ENCODE results near the gene PTHLH. TPM values are rescaled to one million over a fixed set of nuclear protein-coding genes. Genes with fewer than 3 reads are reported as not detected.

The PTHLH gene
- total and polyA plus RNA-seq, 2 donors (not counting 1 experiment from before 2014, with no cell fraction given): not detected

- Histone ChIP-seq H2AFZ (ENCODE audit: insufficient read depth, low read depth, low read length, poor library complexity, severe bottlenecking) (no peak overlapping the region), H3K36me3 (replicated peaks in 1 of 2; ENCODE audit: control extremely low read depth in 1 of 2, control insufficient read depth in 1 of 2, extremely low read depth in 1 of 2, insufficient read depth in 2 of 2, low read length in 1 of 2) (no peaks in the 10 kb centered on the region), H3K9ac (ENCODE audit: low read length) (no peak overlapping the region), H3K27ac (ENCODE audit: low read length in 2 of 2) (no peak overlapping the region), H3K9me3 (ENCODE audit: control extremely low read depth in 1 of 3, control insufficient read depth in 2 of 3, insufficient read depth in 1 of 3, low read length in 2 of 3) (peaks cover 0 to 5% (median 3%) of the 10 kb centered on the region in 3 donors), H3K4me2 (replicated peaks; ENCODE audit: low read depth, low read length, poor library complexity, severe bottlenecking) (no peak overlapping the region), H3K27me3 (replicated peaks in 1 of 4; ENCODE audit: control extremely low read depth in 1 of 4, control insufficient read depth in 3 of 4, insufficient read depth in 4 of 4, low read length in 3 of 4) (peaks cover 0 to 26% (median 8%) of the 10 kb centered on the region in 4 experiments), H3K79me2 (ENCODE audit: control insufficient read depth, insufficient read depth, low read length) (no peaks in the 10 kb centered on the region), H3K4me3 (ENCODE audit: control extremely low read depth in 1 of 5, extremely low read depth in 1 of 5, insufficient read depth in 1 of 5, low read depth in 2 of 5, low read length in 4 of 5) (no peak overlapping the region), H4K20me1 (ENCODE audit: control insufficient read depth, insufficient read depth, low read length, poor library complexity, severe bottlenecking) (no peaks in the 10 kb centered on the region), H3K4me1 (ENCODE audit: control insufficient read depth in 2 of 2, insufficient read depth in 2 of 2, low read length in 2 of 2) (no peaks in the 10 kb centered on the region)
- Mint-ChIP-seq H3K4me3 (no peak overlapping the region), H3K9me3 (ENCODE audit: insufficient read depth) (no peaks in the 10 kb centered on the region), H3K27me3 (peaks cover 65% of the 10 kb centered on the region), H3K4me1 (no peaks in the 10 kb centered on the region), H3K27ac (no peak overlapping the region)
- POLR2A ChIA-PET: no interaction called here
- TF ChIP-seq EZH2 (IDR thresholded peaks at IDR 0.05; ENCODE audit: borderline replicate concordance, insufficient read depth, low read depth, low read length, poor library complexity, severe bottlenecking) (no peak), CTCF (IDR thresholded peaks at IDR 0.05) (no peak)
- CTCF ChIA-PET: interaction anchor here (0.7 kb wide), 1 partner anchor 10 kb away, joined by 4 read pairs; no protein-coding TSS in a partner anchor
- DNase-seq (no peak), ATAC-seq (ENCODE audit: low read depth) (no peak)
- intact Hi-C loops (cut with micrococcal nuclease): no loop called here
These were observed 6.6 kb upstream of the PTHLH start for GRCh38 chr12:27979145-27979544.

- no peaks in the 10 kb centered on the region for H3K9me3 Mint-ChIP-seq (ENCODE audit: insufficient read depth)
- H3K79me2 ChIP-seq (ENCODE audit: control insufficient read depth, insufficient read depth, low read length): no peaks in the 10 kb centered on the region
- peaks cover 0 to 8% (median 1%) of the 10 kb centered on the region in 3 donors for H3K9me3 ChIP-seq (ENCODE audit: control extremely low read depth in 1 of 3, control insufficient read depth in 2 of 3, insufficient read depth in 1 of 3, low read length in 2 of 3)
- intact Hi-C loops (cut with micrococcal nuclease): no loop called here
- ChIA-PET POLR2A (no interaction called here), CTCF (no interaction called here)
- H4K20me1 ChIP-seq (ENCODE audit: control insufficient read depth, insufficient read depth, low read length, poor library complexity, severe bottlenecking): no peaks in the 10 kb centered on the region
- no peak overlapping the region for H3K4me3 Mint-ChIP-seq
- no peak overlapping the region for H2AFZ ChIP-seq (ENCODE audit: insufficient read depth, low read depth, low read length, poor library complexity, severe bottlenecking)
- peaks cover 0 to 47% (median 26%) of the 10 kb centered on the region in 4 experiments for H3K27me3 ChIP-seq (replicated peaks in 1 of 4; ENCODE audit: control extremely low read depth in 1 of 4, control insufficient read depth in 3 of 4, insufficient read depth in 4 of 4, low read length in 3 of 4)
- H3K4me1 Mint-ChIP-seq: peaks cover 8% of the 10 kb centered on the region
- WGBS (ENCODE audit: insufficient coverage): 7% methylated on average over 59 of the region's 61 CpGs
- no peak overlapping the region for H3K27ac Mint-ChIP-seq
- H3K4me3 ChIP-seq (ENCODE audit: control extremely low read depth in 1 of 5, extremely low read depth in 1 of 5, insufficient read depth in 1 of 5, low read depth in 2 of 5, low read length in 4 of 5): no peak overlapping the region
- no peak for ATAC-seq (ENCODE audit: low read depth)
- H3K4me2 ChIP-seq (replicated peaks; ENCODE audit: low read depth, low read length, poor library complexity, severe bottlenecking): no peak overlapping the region
- peaks cover 7 to 10% of the 10 kb centered on the region in 2 donors for H3K4me1 ChIP-seq (ENCODE audit: control insufficient read depth in 2 of 2, insufficient read depth in 2 of 2, low read length in 2 of 2)
- no peaks in the 10 kb centered on the region for H3K36me3 ChIP-seq (replicated peaks in 1 of 2; ENCODE audit: control extremely low read depth in 1 of 2, control insufficient read depth in 1 of 2, extremely low read depth in 1 of 2, insufficient read depth in 2 of 2, low read length in 1 of 2)
- no peak overlapping the region for H3K27ac ChIP-seq (ENCODE audit: low read length in 2 of 2)
- TF ChIP-seq CTCF (IDR thresholded peaks at IDR 0.05) (no peak), EZH2 (IDR thresholded peaks at IDR 0.05; ENCODE audit: borderline replicate concordance, insufficient read depth, low read depth, low read length, poor library complexity, severe bottlenecking) (no peak)
- no peak for DNase-seq
- peaks cover 65% of the 10 kb centered on the region for H3K27me3 Mint-ChIP-seq
- H3K9ac ChIP-seq (ENCODE audit: low read length): no peak overlapping the region
These were observed 2.9 kb upstream of the PTHLH start for GRCh38 chr12:27975222-27976136.

Data from B cell (primary cell).